ENCODE measurements around the gene SNX22. TPM values are rescaled to one million over a fixed set of nuclear protein-coding genes. Genes with fewer than 3 reads are reported as not detected.

The SNX22 gene
- polyA plus RNA-seq, 1 donor: 2.7 TPM

GRCh38 chr15:64133623-64134344, 17.7 kb upstream of the SNX22 start:
- H3K4me1 ChIP-seq (ENCODE audit: control insufficient read depth, insufficient read depth, low read length): no peaks in the 10 kb centered on the region
- peaks cover 90% of the 10 kb centered on the region for H3K36me3 ChIP-seq (ENCODE audit: control insufficient read depth, insufficient read depth, low read length)
- H3K27me3 ChIP-seq (ENCODE audit: control insufficient read depth, insufficient read depth, low read length): no peaks in the 10 kb centered on the region
- no CpG with 5 or more reads among the region's 10 CpGs for WGBS (ENCODE audit: insufficient coverage, low lambda C conversion rate)
- no peaks in the 10 kb centered on the region for H3K9me3 ChIP-seq (ENCODE audit: control insufficient read depth, low read depth, low read length)
- DNase-seq: no peak
- H3K27ac ChIP-seq (ENCODE audit: low read length): no peak overlapping the region
- no peak overlapping the region for H3K4me3 ChIP-seq (ENCODE audit: low read length)

- no peak for DNase-seq
- peaks cover 86% of the 10 kb centered on the region for H3K36me3 ChIP-seq (ENCODE audit: control insufficient read depth, insufficient read depth, low read length)
These were observed 17.1 kb upstream of the SNX22 start for GRCh38 chr15:64134345-64134829.

GRCh38 chr15:64136347-64136746, 15.2 kb upstream of the SNX22 start:
- H3K36me3 ChIP-seq (ENCODE audit: control insufficient read depth, insufficient read depth, low read length): peaks cover 74% of the 10 kb centered on the region
- H3K9me3 ChIP-seq (ENCODE audit: control insufficient read depth, low read depth, low read length): no peaks in the 10 kb centered on the region
- H3K27ac ChIP-seq (ENCODE audit: low read length): no peak overlapping the region
- WGBS (ENCODE audit: insufficient coverage, low lambda C conversion rate): no CpG with 5 or more reads among the region's 7 CpGs
- no peaks in the 10 kb centered on the region for H3K4me1 ChIP-seq (ENCODE audit: control insufficient read depth, insufficient read depth, low read length)
- no peaks in the 10 kb centered on the region for H3K27me3 ChIP-seq (ENCODE audit: control insufficient read depth, insufficient read depth, low read length)
- no peak overlapping the region for H3K4me3 ChIP-seq (ENCODE audit: low read length)
- DNase-seq: no peak

More at GRCh38 chr15:64134345-64134829, 17.1 kb upstream of the SNX22 start:
- WGBS (ENCODE audit: insufficient coverage, low lambda C conversion rate): no CpG with 5 or more reads among the region's 9 CpGs
- Histone ChIP-seq H3K27ac (ENCODE audit: low read length) (no peak overlapping the region), H3K4me3 (ENCODE audit: low read length) (no peak overlapping the region), H3K4me1 (ENCODE audit: control insufficient read depth, insufficient read depth, low read length) (no peaks in the 10 kb centered on the region), H3K27me3 (ENCODE audit: control insufficient read depth, insufficient read depth, low read length) (no peaks in the 10 kb centered on the region), H3K9me3 (ENCODE audit: control insufficient read depth, low read depth, low read length) (no peaks in the 10 kb centered on the region)

GRCh38 chr15:64137226-64137833, 14.2 kb upstream of the SNX22 start:
- Histone ChIP-seq H3K9me3 (ENCODE audit: control insufficient read depth, low read depth, low read length) (no peaks in the 10 kb centered on the region), H3K36me3 (ENCODE audit: control insufficient read depth, insufficient read depth, low read length) (peaks cover 74% of the 10 kb centered on the region), H3K27ac (ENCODE audit: low read length) (no peak overlapping the region), H3K4me3 (ENCODE audit: low read length) (no peak overlapping the region), H3K4me1 (ENCODE audit: control insufficient read depth, insufficient read depth, low read length) (no peaks in the 10 kb centered on the region), H3K27me3 (ENCODE audit: control insufficient read depth, insufficient read depth, low read length) (no peaks in the 10 kb centered on the region)
- no CpG with 5 or more reads among the region's 8 CpGs for WGBS (ENCODE audit: insufficient coverage, low lambda C conversion rate)
- DNase-seq: no peak

- peaks cover 76% of the 10 kb centered on the region for H3K36me3 ChIP-seq (ENCODE audit: control insufficient read depth, insufficient read depth, low read length)
- no peak for DNase-seq
- H3K4me3 ChIP-seq (ENCODE audit: low read length): no peak overlapping the region
- H3K27ac ChIP-seq (ENCODE audit: low read length): no peak overlapping the region
- no peaks in the 10 kb centered on the region for H3K9me3 ChIP-seq (ENCODE audit: control insufficient read depth, low read depth, low read length)
- no peaks in the 10 kb centered on the region for H3K4me1 ChIP-seq (ENCODE audit: control insufficient read depth, insufficient read depth, low read length)
- no peaks in the 10 kb centered on the region for H3K27me3 ChIP-seq (ENCODE audit: control insufficient read depth, insufficient read depth, low read length)
- no CpG with 5 or more reads among the region's 4 CpGs for WGBS (ENCODE audit: insufficient coverage, low lambda C conversion rate)
These were observed 13.1 kb upstream of the SNX22 start for GRCh38 chr15:64138331-64138941.

GRCh38 chr15:64141798-64142512, 9.6 kb upstream of the SNX22 start:
- Histone ChIP-seq H3K4me3 (ENCODE audit: low read length) (no peak overlapping the region), H3K4me1 (ENCODE audit: control insufficient read depth, insufficient read depth, low read length) (no peaks in the 10 kb centered on the region), H3K36me3 (ENCODE audit: control insufficient read depth, insufficient read depth, low read length) (peaks cover 65% of the 10 kb centered on the region), H3K27ac (ENCODE audit: low read length) (no peak overlapping the region), H3K9me3 (ENCODE audit: control insufficient read depth, low read depth, low read length) (no peaks in the 10 kb centered on the region), H3K27me3 (ENCODE audit: control insufficient read depth, insufficient read depth, low read length) (no peaks in the 10 kb centered on the region)
- DNase-seq: no peak
- no CpG with 5 or more reads among the region's 8 CpGs for WGBS (ENCODE audit: insufficient coverage, low lambda C conversion rate)

GRCh38 chr15:64143276-64143675, 8.3 kb upstream of the SNX22 start:
- no peaks in the 10 kb centered on the region for H3K9me3 ChIP-seq (ENCODE audit: control insufficient read depth, low read depth, low read length)
- no peak for DNase-seq
- no peak overlapping the region for H3K4me3 ChIP-seq (ENCODE audit: low read length)
- H3K4me1 ChIP-seq (ENCODE audit: control insufficient read depth, insufficient read depth, low read length): peaks cover 2% of the 10 kb centered on the region
- H3K36me3 ChIP-seq (ENCODE audit: control insufficient read depth, insufficient read depth, low read length): peaks cover 52% of the 10 kb centered on the region
- WGBS (ENCODE audit: insufficient coverage, low lambda C conversion rate): no CpG with 5 or more reads among the region's 6 CpGs
- no peak overlapping the region for H3K27ac ChIP-seq (ENCODE audit: low read length)
- no peaks in the 10 kb centered on the region for H3K27me3 ChIP-seq (ENCODE audit: control insufficient read depth, insufficient read depth, low read length)

GRCh38 chr15:64144192-64144564, 7.4 kb upstream of the SNX22 start:
- Histone ChIP-seq H3K4me3 (ENCODE audit: low read length) (no peak overlapping the region), H3K4me1 (ENCODE audit: control insufficient read depth, insufficient read depth, low read length) (peaks cover 2% of the 10 kb centered on the region), H3K36me3 (ENCODE audit: control insufficient read depth, insufficient read depth, low read length) (peaks cover 46% of the 10 kb centered on the region), H3K27me3 (ENCODE audit: control insufficient read depth, insufficient read depth, low read length) (no peaks in the 10 kb centered on the region), H3K9me3 (ENCODE audit: control insufficient read depth, low read depth, low read length) (no peaks in the 10 kb centered on the region), H3K27ac (ENCODE audit: low read length) (no peak overlapping the region)
- no CpG with 5 or more reads among the region's 8 CpGs for WGBS (ENCODE audit: insufficient coverage, low lambda C conversion rate)
- DNase-seq: no peak

GRCh38 chr15:64144565-64145281, 6.8 kb upstream of the SNX22 start:
- no peak for DNase-seq
- no peaks in the 10 kb centered on the region for H3K9me3 ChIP-seq (ENCODE audit: control insufficient read depth, low read depth, low read length)
- H3K27ac ChIP-seq (ENCODE audit: low read length): no peak overlapping the region
- H3K36me3 ChIP-seq (ENCODE audit: control insufficient read depth, insufficient read depth, low read length): peaks cover 46% of the 10 kb centered on the region
- no peaks in the 10 kb centered on the region for H3K27me3 ChIP-seq (ENCODE audit: control insufficient read depth, insufficient read depth, low read length)
- no peak overlapping the region for H3K4me3 ChIP-seq (ENCODE audit: low read length)
- H3K4me1 ChIP-seq (ENCODE audit: control insufficient read depth, insufficient read depth, low read length): peaks cover 2% of the 10 kb centered on the region
- no CpG with 5 or more reads among the region's 14 CpGs for WGBS (ENCODE audit: insufficient coverage, low lambda C conversion rate)

- H3K4me1 ChIP-seq (ENCODE audit: control insufficient read depth, insufficient read depth, low read length): peaks cover 2% of the 10 kb centered on the region
- peaks cover 41% of the 10 kb centered on the region for H3K36me3 ChIP-seq (ENCODE audit: control insufficient read depth, insufficient read depth, low read length)
- WGBS (ENCODE audit: insufficient coverage, low lambda C conversion rate): no CpG with 5 or more reads among the region's 6 CpGs
- no peak overlapping the region for H3K27ac ChIP-seq (ENCODE audit: low read length)
- DNase-seq: no peak
- H3K9me3 ChIP-seq (ENCODE audit: control insufficient read depth, low read depth, low read length): no peaks in the 10 kb centered on the region
- H3K27me3 ChIP-seq (ENCODE audit: control insufficient read depth, insufficient read depth, low read length): peaks cover 2% of the 10 kb centered on the region
- no peak overlapping the region for H3K4me3 ChIP-seq (ENCODE audit: low read length)
These were observed 5.5 kb upstream of the SNX22 start for GRCh38 chr15:64146041-64146440.
